HepG2 (cell line): ENCODE measurements around the gene YJEFN3. TPM values are rescaled to one million over a fixed set of nuclear protein-coding genes. Genes with fewer than 3 reads are reported as not detected.

ENCODE experiments used
- ATAC-seq: fragments of 200-7000 bp; cut with Tn5 transposase; 3 replicates; pipeline ENCODE4 v1.9.1; 2020; ENCODE audit warnings: mild to moderate bottlenecking, moderate library complexity
- BruUV-seq: library from RNA; stranded (reverse); fragments of 400-500 nt; replicated peaks from 2 replicates; lab custom pipeline; 2021; lab: Mats Ljungman, UMichigan
- CTCF ChIA-PET: fragments of 300-600 bp; formaldehyde crosslinking; extraction: SDS; loops from one replicate; lab custom pipeline; 2021; ENCODE audit warnings: low total read pairs, inconsistent platforms, low intra/inter-chr PET ratio; lab: Yijun Ruan, JAX
- POLR2A ChIA-PET: fragments of 350-600 bp; sonication (Branson Sonifier 250); formaldehyde crosslinking; loops from one replicate; lab custom pipeline; 2020; ENCODE audit warnings: antibody characterized with exemption, inconsistent platforms; lab: Yijun Ruan, JAX
- DNase-seq: peaks from one replicate; pipeline ENCODE4 v3.0.0-alpha.2; 2015; ENCODE audit warnings: low spot score
- FAIRE-seq: peaks from 3 replicates; lab custom pipeline; 2011; peaks lifted over from hg19 to GRCh38; lab: Jason Lieb, UNC
- H2AFZ ChIP-seq: one replicate; pipeline ENCODE4 v1.6.1; 2011; ENCODE audit warnings: low read length, inconsistent platforms
- H3K27ac ChIP-seq: fragments of 300-600 bp; 3 replicates; pipeline ENCODE4 v1.8.0; 2011; ENCODE audit warnings: mixed run types, mild to moderate bottlenecking, mixed read lengths, low read length, inconsistent platforms; ENCODE audit not compliant: insufficient read depth; ENCODE audit errors: extremely low read length
- H3K27me3 ChIP-seq, 2 experiments: fragments of 200-600 bp in 1 of 2; 2 replicates in 1 of 2; 3 replicates in 1 of 2; pipeline versions ENCODE4 v1.6.0 to v1.8.0; 2011; ENCODE audit warnings: low read length in 2 of 2, mild to moderate bottlenecking in 2 of 2, moderate library complexity in 2 of 2, inconsistent platforms in 1 of 2; ENCODE audit not compliant: insufficient read depth in 2 of 2, control insufficient read depth in 1 of 2
- H3K36me3 ChIP-seq, 2 experiments: fragments of 200-600 bp in 1 of 2; replicated peaks in 1 of 2; 2 replicates in 1 of 2; 3 replicates in 1 of 2; pipeline versions ENCODE4 v1.5.1 to v1.8.0; 2011; ENCODE audit warnings: low read length in 2 of 2, inconsistent platforms in 1 of 2; ENCODE audit not compliant: insufficient read depth in 2 of 2, control insufficient read depth in 1 of 2
- H3K4me1 ChIP-seq: 2 replicates; pipeline ENCODE4 v1.5.1; 2012; ENCODE audit warnings: low read length, inconsistent platforms; ENCODE audit not compliant: insufficient read depth
- H3K4me2 ChIP-seq: 2 replicates; pipeline ENCODE4 v1.6.0; 2011; ENCODE audit warnings: low read depth, low read length, inconsistent platforms
- H3K4me3 ChIP-seq, 3 experiments: fragments of 200-600 bp in 1 of 3; sonication (generic), shearing (Covaris generic) in 1 of 3; replicated peaks in 1 of 3; 2 replicates each; pipeline ENCODE4 v1.5.1; 2011 to 2016; ENCODE audit warnings: low read length in 3 of 3, inconsistent platforms in 2 of 3, low read depth in 2 of 3, mild to moderate bottlenecking in 2 of 3, control low read depth in 1 of 3, mixed read lengths in 1 of 3; ENCODE audit not compliant: insufficient read depth in 1 of 3
- H3K79me2 ChIP-seq: one replicate; pipeline ENCODE4 v1.6.1; 2011; ENCODE audit warnings: low read length, inconsistent platforms; ENCODE audit not compliant: insufficient read depth
- H3K9ac ChIP-seq: 2 replicates; pipeline ENCODE4 v1.6.0; 2011; ENCODE audit warnings: mild to moderate bottlenecking, low read depth, low read length, inconsistent platforms; ENCODE audit not compliant: insufficient read depth
- H3K9me3 ChIP-seq: 2 replicates; pipeline ENCODE4 v1.5.1; 2012; ENCODE audit warnings: mild to moderate bottlenecking, low read length
- H4K20me1 ChIP-seq: 2 replicates; pipeline ENCODE4 v1.6.0; 2011; ENCODE audit warnings: inconsistent platforms, mild to moderate bottlenecking, low read length, moderate library complexity; ENCODE audit not compliant: insufficient read depth
- GZF1 ChIP-seq: sonication (generic); formaldehyde crosslinking; IDR thresholded peaks from 2 replicates; pipeline ENCODE4 v1.5.1; 2020; ENCODE audit warnings: mild to moderate bottlenecking, missing genetic modification reagents
- HMGA1 ChIP-seq: sonication (generic); formaldehyde crosslinking; conservative IDR thresholded peaks from 2 replicates; pipeline ENCODE4 v1.4.0; 2020; ENCODE audit warnings: missing genetic modification reagents
- HNF4G ChIP-seq, 2 experiments: sonication (generic) in 1 of 2; formaldehyde crosslinking in 1 of 2; IDR thresholded peaks; 2 replicates each; pipeline versions ENCODE4 v1.4.0 to v1.6.1; 2011 to 2020; ENCODE audit warnings: borderline replicate concordance in 2 of 2, low read depth in 2 of 2, mild to moderate bottlenecking in 2 of 2, low read length in 1 of 2, missing genetic modification reagents in 1 of 2, moderate library complexity in 1 of 2
- MXD1 ChIP-seq: sonication (generic); formaldehyde crosslinking; IDR thresholded peaks from 2 replicates; pipeline ENCODE4 v1.4.0; 2020; ENCODE audit warnings: mild to moderate bottlenecking, missing genetic modification reagents
- MYPOP ChIP-seq: sonication (generic); formaldehyde crosslinking; IDR thresholded peaks from 2 replicates; pipeline ENCODE4 v1.8.1; 2023; ENCODE audit warnings: mild to moderate bottlenecking, moderate library complexity, missing genetic modification reagents
- SP5 ChIP-seq: IDR thresholded peaks from 2 replicates; pipeline ENCODE4 v1.6.1; 2016; ENCODE audit warnings: low read depth, borderline replicate concordance
- ZBTB46 ChIP-seq: sonication (generic); formaldehyde crosslinking; IDR thresholded peaks from 2 replicates; pipeline ENCODE4 v1.4.0; 2020; ENCODE audit warnings: mild to moderate bottlenecking, missing genetic modification reagents, borderline replicate concordance
- ZNF281 ChIP-seq: sonication (generic); formaldehyde crosslinking; IDR thresholded peaks from 2 replicates; pipeline ENCODE4 v1.4.0; 2020; ENCODE audit warnings: missing genetic modification reagents, borderline replicate concordance
- ZNF572 ChIP-seq: sonication (generic); formaldehyde crosslinking; IDR thresholded peaks from 2 replicates; pipeline ENCODE4 v1.5.1; 2020; ENCODE audit warnings: mild to moderate bottlenecking, missing genetic modification reagents
- ZNF691 ChIP-seq: sonication (generic); formaldehyde crosslinking; IDR thresholded peaks from 2 replicates; pipeline ENCODE4 v1.4.0; 2020; ENCODE audit warnings: missing genetic modification reagents, low read depth, mild to moderate bottlenecking, borderline replicate concordance
- WGBS: methylation state at CpG from one replicate; pipeline ENCODE4 v1.1.6; 2017; ENCODE audit warnings: low lambda C conversion rate; 5-methylcytosine and 5-hydroxymethylcytosine counted together
- in situ Hi-C: cut with HindIII; loops from 2 replicates; pipeline ENCODE4 v1.10.0; 2017; ENCODE audit warnings: low pct_unique_long_range_greater_than_20kb; ENCODE audit not compliant: extremely low pct_ligation_motif_present
- intact Hi-C: fragments of 100-400 bp; cut with micrococcal nuclease; formaldehyde crosslinking; loops from one replicate; pipeline ENCODE4 v1.10.0; 2022; ENCODE audit not compliant: unreplicated experiment
- polyA plus RNA-seq, 8 experiments: library from polyadenylated mRNA; depleted of rRNA in 3 of 8; stranded (reverse) in 7 of 8; unstranded in 1 of 8; fragments of >200 nt; fragmentation: Illumina TruSeq in 4 of 8; extraction: Trizol in 4 of 8; gene quantifications; 2 replicates each; pipeline versions ENCODE4 v1.2.1 to v1.2.3, GENCODE V29; 2011 to 2016; ENCODE audit warnings: low read depth in 4 of 8, missing spikeins in 1 of 8, mixed read lengths in 1 of 8; ENCODE audit not compliant: insufficient read depth in 1 of 8
- total RNA-seq, 5 experiments: library from RNA; depleted of rRNA; stranded (reverse); fragments of >200 nt; fragmentation: Illumina TruSeq; extraction: Trizol; gene quantifications; 2 replicates each; pipeline ENCODE4 v1.2.3, GENCODE V29; 2016; ENCODE audit warnings: low read depth in 1 of 5

The YJEFN3 gene
- total and polyA plus RNA-seq, 2 of the 13 experiments (the other 11 are each of a cell fraction or from before 2014, with no cell fraction given): 0.89 to 4.0 TPM

GRCh38 chr19:19498255-19498991 lies 30.3 kb upstream of the YJEFN3 start:
- no peak overlapping the region for H3K27ac ChIP-seq
- ChIA-PET POLR2A (no interaction called here), CTCF (no interaction called here)
- 98% methylated on average over 13 of the region's 33 CpGs for WGBS
- DNase-seq: no peak
- H3K36me3 ChIP-seq: peaks cover 32 to 90% of the 10 kb centered on the region in 2 experiments; a peak in 4 of 5 replicates
- H4K20me1 ChIP-seq: no peaks in the 10 kb centered on the region
- intact Hi-C loops (no loop called here), in situ Hi-C loops (no loop called here)
- no peaks in the 10 kb centered on the region; a peak in 1 of 5 replicates for H3K27me3 ChIP-seq
- no peak overlapping the region for H3K4me3 ChIP-seq
- no TSS peak for BruUV-seq
- FAIRE-seq: no peak
- H3K4me2 ChIP-seq: no peak overlapping the region
- ATAC-seq: no peak
- no peaks in the 10 kb centered on the region for H3K4me1 ChIP-seq
- H3K9me3 ChIP-seq: no peaks in the 10 kb centered on the region
- H3K9ac ChIP-seq: no peak overlapping the region
- H3K79me2 ChIP-seq: no peaks in the 10 kb centered on the region
- H2AFZ ChIP-seq: no peak overlapping the region
- no peak for TF ChIP-seq MXD1 (CRISPR knock-in tag)
- no peak for TF ChIP-seq MYPOP
- no peak for TF ChIP-seq ZBTB46 (CRISPR knock-in tag)
- no peak for TF ChIP-seq ZNF281
- no peak for TF ChIP-seq HMGA1 (CRISPR knock-in tag)
- no peak for TF ChIP-seq ZNF691
- no peak for TF ChIP-seq GZF1 (CRISPR knock-in tag)
- TF ChIP-seq ZNF572: no peak
- TF ChIP-seq SP5 (CRISPR knock-in tag): no peak
- no peak for TF ChIP-seq HNF4G (IDR thresholded peaks at IDR 0.05; ENCODE audit: borderline replicate concordance, low read depth, low read length)
- no peak for TF ChIP-seq HNF4G (CRISPR knock-in tag; IDR thresholded peaks at IDR 0.05; ENCODE audit: borderline replicate concordance, low read depth)
